ENCODE results near the gene TIE1. TPM values are rescaled to one million over a fixed set of nuclear protein-coding genes. Genes with fewer than 3 reads are reported as not detected.
"Not testable (repeated sequence)": the region's sequence is repeated elsewhere in the genome, so short reads cannot be mapped to it uniquely, and the experiment has no call there.

Gene TIE1
- total RNA-seq, 1 donor from 2014 or later = 0.21 TPM

GRCh38 chr1:43367026-43367903, 66.5 kb downstream of the TIE1 start:
- Histone ChIP-seq H3K4me2 (peak overlapping the region; percentile 96), H3K27ac (no peak overlapping the region), H3K4me1 (peaks cover 22% of the 10 kb centered on the region), H3K79me2 (ENCODE audit: low read depth) (peaks cover 5% of the 10 kb centered on the region), H3F3A (ENCODE audit: low read depth) (peaks cover 28% of the 10 kb centered on the region), H3K4me3 (peak overlapping the region; percentile 74), H4K20me1 (ENCODE audit: low read depth) (peaks cover 13% of the 10 kb centered on the region), H3K9me3 (ENCODE audit: low read depth) (no peaks in the 10 kb centered on the region), H2AFZ (replicated peaks) (peak overlapping the region; percentile 51), H3K9ac (peak overlapping the region; percentile 70), H3K27me3 (no peaks in the 10 kb centered on the region), H3K36me3 (peaks cover 2% of the 10 kb centered on the region)
- Mint-ChIP-seq H3K27ac (no peak overlapping the region), H3K4me3 (peak overlapping the region; percentile 81), H3K9me3 (no peaks in the 10 kb centered on the region), H3K36me3 (peaks cover 22% of the 10 kb centered on the region), H3K4me1 (peaks cover 19% of the 10 kb centered on the region), H3K27me3 (ENCODE audit: insufficient read depth, low read depth) (peaks cover 4% of the 10 kb centered on the region)
- no peak for TF ChIP-seq EZH2phosphoT487 (IDR thresholded peaks at IDR 0.05)
- TF ChIP-seq EZH2 (IDR thresholded peaks at IDR 0.05) = no peak
- no peak for TF ChIP-seq CTCF (IDR thresholded peaks at IDR 0.05)
- DNase-seq (ENCODE audit: low spot score) = peak; percentile 45

GRCh38 chr1:43367904-43368645, 67.3 kb downstream of the TIE1 start, which contains the start of gene ELOVL1:
Gene ELOVL1 (minus strand): TSS chr1:43368011. CDS start chr1:43365609, 2,402 bp downstream.
- Mint-ChIP-seq H3K9me3 (no peaks in the 10 kb centered on the region), H3K27me3 (ENCODE audit: insufficient read depth, low read depth) (peaks cover 4% of the 10 kb centered on the region), H3K36me3 (peaks cover 20% of the 10 kb centered on the region), H3K27ac (peak within 1 kb of the TSS; percentile 80), H3K4me3 (peak within 1 kb of the TSS; percentile 85), H3K4me1 (peaks cover 17% of the 10 kb centered on the region)
- Histone ChIP-seq H3K9ac (peak within 1 kb of the TSS; percentile 70), H3K4me1 (peaks cover 22% of the 10 kb centered on the region), H4K20me1 (ENCODE audit: low read depth) (peaks cover 6% of the 10 kb centered on the region), H3K27ac (peak within 1 kb of the TSS; percentile 85), H3K36me3 (no peaks in the 10 kb centered on the region), H3K4me3 (peak within 1 kb of the TSS; percentile 74), H3K27me3 (no peaks in the 10 kb centered on the region), H2AFZ (replicated peaks) (peak within 1 kb of the TSS; percentile 51), H3K79me2 (ENCODE audit: low read depth) (peaks cover 5% of the 10 kb centered on the region), H3K4me2 (peak within 1 kb of the TSS; percentile 96), H3F3A (ENCODE audit: low read depth) (peaks cover 20% of the 10 kb centered on the region), H3K9me3 (ENCODE audit: low read depth) (no peaks in the 10 kb centered on the region)
- DNase-seq (ENCODE audit: low spot score) = peak; percentile 96
- no peak for TF ChIP-seq CTCF (IDR thresholded peaks at IDR 0.05)

- Histone ChIP-seq H3K27ac (peak overlapping the region; percentile 85), H3K79me2 (ENCODE audit: low read depth) (peaks cover 5% of the 10 kb centered on the region), H3F3A (ENCODE audit: low read depth) (peaks cover 14% of the 10 kb centered on the region), H3K36me3 (no peaks in the 10 kb centered on the region), H3K9ac (no peak overlapping the region), H3K4me1 (peaks cover 22% of the 10 kb centered on the region), H4K20me1 (ENCODE audit: low read depth) (peaks cover 6% of the 10 kb centered on the region), H3K27me3 (no peaks in the 10 kb centered on the region), H2AFZ (replicated peaks) (no peak overlapping the region), H3K4me2 (peak overlapping the region; percentile 96), H3K4me3 (peak overlapping the region; percentile 74), H3K9me3 (ENCODE audit: low read depth) (no peaks in the 10 kb centered on the region)
- peaks cover 4% of the 10 kb centered on the region for H3K27me3 Mint-ChIP-seq (ENCODE audit: insufficient read depth, low read depth)
- peaks cover 14% of the 10 kb centered on the region for H3K4me1 Mint-ChIP-seq
- no peak for DNase-seq (ENCODE audit: low spot score)
- H3K27ac Mint-ChIP-seq = peak overlapping the region; percentile 80
- no peaks in the 10 kb centered on the region for H3K9me3 Mint-ChIP-seq
- no peak for TF ChIP-seq CTCF (IDR thresholded peaks at IDR 0.05)
- no peak for TF ChIP-seq EZH2phosphoT487 (IDR thresholded peaks at IDR 0.05)
- TF ChIP-seq EZH2 (IDR thresholded peaks at IDR 0.05) = no peak
- peak overlapping the region; percentile 85 for H3K4me3 Mint-ChIP-seq
- peaks cover 19% of the 10 kb centered on the region for H3K36me3 Mint-ChIP-seq
Observed at GRCh38 chr1:43368646-43369020, 67.9 kb downstream of the TIE1 start.

- not testable (repeated sequence) for H3K27ac Mint-ChIP-seq; H3K4me2 ChIP-seq; H3K27me3 ChIP-seq; H3K9me3 Mint-ChIP-seq; H3K4me3 ChIP-seq; DNase-seq (ENCODE audit: low spot score); H3K9ac ChIP-seq; H3K9me3 ChIP-seq (ENCODE audit: low read depth); H3K36me3 ChIP-seq; H4K20me1 ChIP-seq (ENCODE audit: low read depth); H3K27me3 Mint-ChIP-seq (ENCODE audit: insufficient read depth, low read depth); H3K79me2 ChIP-seq (ENCODE audit: low read depth); H3K27ac ChIP-seq; H3K4me3 Mint-ChIP-seq; H2AFZ ChIP-seq (replicated peaks); H3K36me3 Mint-ChIP-seq
- H3K4me1 Mint-ChIP-seq = peaks cover 14% of the 10 kb centered on the region
- Histone ChIP-seq H3K4me1 (peaks cover 22% of the 10 kb centered on the region), H3F3A (ENCODE audit: low read depth) (peaks cover 10% of the 10 kb centered on the region)
Observed at GRCh38 chr1:43369779-43370178, 69.0 kb downstream of the TIE1 start.

All from neural progenitor cell (in vitro differentiated cells).